ENCODE measurements around the gene CBX7. TPM values are rescaled to one million over a fixed set of nuclear protein-coding genes. Genes with fewer than 3 reads are reported as not detected.

The CBX7 gene
- total RNA-seq, 1 experiment from 2014 or later: 7.9 TPM

GRCh38 chr22:39081598-39081997, 70.9 kb downstream of the CBX7 start:
- in situ Hi-C loops (cut with HindIII; ENCODE audit: low sequenced_read_pairs): no loop called here

GRCh38 chr22:39081016-39081415, 71.5 kb downstream of the CBX7 start:
- no peak for DNase-seq (ENCODE audit: low spot score)
- in situ Hi-C loops (cut with HindIII; ENCODE audit: low sequenced_read_pairs): no loop called here

More at GRCh38 chr22:39081598-39081997, 70.9 kb downstream of the CBX7 start:
- DNase-seq (ENCODE audit: low spot score): no peak

Other genes with a start within 250 kb of the CBX7 start
- gene APOBEC3A, start 195.1 kb downstream of the CBX7 start, total RNA-seq (2014; rRNA removed; shearing (Covaris generic)): not detected in 2 replicates
- 6.4 and 8.9 TPM in 2 replicates for gene APOBEC3B, start 170.3 kb downstream of the CBX7 start, total RNA-seq (2014; rRNA removed; shearing (Covaris generic))
- gene APOBEC3C, start 138.4 kb downstream of the CBX7 start, total RNA-seq (2014; rRNA removed; shearing (Covaris generic)): 1.7 and 2.9 TPM in 2 replicates
- 0.54 TPM in 1 of 2 replicates, not detected in the other for gene APOBEC3D, start 131.6 kb downstream of the CBX7 start, total RNA-seq (2014; rRNA removed; shearing (Covaris generic))
- gene APOBEC3F, start 111.8 kb downstream of the CBX7 start, total RNA-seq (2014; rRNA removed; shearing (Covaris generic)): 4.7 and 9.7 TPM in 2 replicates
- gene APOBEC3G, start 75.4 kb downstream of the CBX7 start, total RNA-seq (2014; rRNA removed; shearing (Covaris generic)): 2.9 and 5.6 TPM in 2 replicates
- 2.1 and 5.2 TPM in 2 replicates for gene APOBEC3H, start 55.4 kb downstream of the CBX7 start, total RNA-seq (2014; rRNA removed; shearing (Covaris generic))
- 5.0 and 17.1 TPM in 2 replicates for gene PDGFB, start 92.3 kb upstream of the CBX7 start, total RNA-seq (2014; rRNA removed; shearing (Covaris generic))
- gene RPL3, start 166.9 kb upstream of the CBX7 start, total RNA-seq (2014; rRNA removed; shearing (Covaris generic)): 6,349 and 7,167 TPM in 2 replicates
- gene SYNGR1, start 197.3 kb upstream of the CBX7 start, total RNA-seq (2014; rRNA removed; shearing (Covaris generic)): 48.0 and 67.0 TPM in 2 replicates
- 35.1 and 38.2 TPM in 2 replicates for gene TAB1, start 247.1 kb upstream of the CBX7 start, total RNA-seq (2014; rRNA removed; shearing (Covaris generic))

All from G401 (cell line).